GM21515 (cell line): ENCODE measurements around the gene CHPT1.
"Not testable (repeated sequence)": the region's sequence is repeated elsewhere in the genome, so short reads cannot be mapped to it uniquely, and the experiment has no call there.

Source experiments
- ATAC-seq: cut with Tn5 transposase; IDR thresholded peaks from one replicate; pipeline ENCODE4 v1.9.1; 2021; ENCODE audit not compliant: unreplicated experiment

The CHPT1 gene

GRCh38 chr12:101719566-101719965 lies 22.1 kb downstream of the CHPT1 start:
- ATAC-seq, result no peak

- ATAC-seq, result no peak
These were observed 22.7 kb downstream of the CHPT1 start for GRCh38 chr12:101720118-101720517.

DNA sequence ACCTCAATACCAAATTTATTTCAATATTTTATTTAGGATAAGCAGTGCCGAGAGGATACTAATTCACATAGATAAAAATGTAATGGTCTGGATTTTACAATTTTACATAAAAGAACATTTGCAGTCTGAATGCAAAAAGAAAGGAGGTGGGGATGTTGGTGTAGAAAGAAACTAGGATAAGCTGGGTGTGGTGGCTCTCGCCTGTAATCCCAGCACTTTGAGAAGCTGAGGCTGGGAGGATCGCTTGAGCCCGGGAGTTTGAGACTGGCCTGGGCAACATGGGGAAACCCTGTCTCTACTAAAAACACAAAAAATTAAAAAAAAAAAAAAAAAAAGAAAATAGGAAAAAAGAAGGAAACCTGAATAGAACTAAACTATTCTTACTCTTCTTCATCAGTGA lies 25.0 kb downstream of the CHPT1 start:
- no peak for ATAC-seq

- no peak for ATAC-seq
These were observed 29.7 kb downstream of the CHPT1 start for GRCh38 chr12:101727098-101727497.

- no peak for ATAC-seq
These were observed 32.4 kb downstream of the CHPT1 start for GRCh38 chr12:101729842-101730241.

DNA sequence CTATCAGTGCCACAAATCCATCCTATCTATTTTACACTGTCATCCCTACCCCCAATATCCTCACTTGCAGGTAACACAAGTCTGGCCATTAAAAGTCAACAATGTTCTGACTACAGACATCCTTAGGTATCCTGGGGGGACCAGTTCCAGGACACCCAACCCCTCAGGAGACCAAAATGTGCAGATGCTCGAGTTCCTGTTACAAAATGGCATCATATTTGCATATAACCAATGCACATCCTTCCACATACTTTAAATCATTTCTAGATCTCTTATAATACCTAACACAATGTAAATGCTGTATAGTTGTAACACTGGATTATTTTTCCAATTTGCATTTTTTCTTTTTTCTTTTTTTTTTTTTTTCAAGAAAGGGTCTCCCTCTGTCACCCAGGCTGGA lies 34.9 kb downstream of the CHPT1 start:
- ATAC-seq, result no peak

DNA sequence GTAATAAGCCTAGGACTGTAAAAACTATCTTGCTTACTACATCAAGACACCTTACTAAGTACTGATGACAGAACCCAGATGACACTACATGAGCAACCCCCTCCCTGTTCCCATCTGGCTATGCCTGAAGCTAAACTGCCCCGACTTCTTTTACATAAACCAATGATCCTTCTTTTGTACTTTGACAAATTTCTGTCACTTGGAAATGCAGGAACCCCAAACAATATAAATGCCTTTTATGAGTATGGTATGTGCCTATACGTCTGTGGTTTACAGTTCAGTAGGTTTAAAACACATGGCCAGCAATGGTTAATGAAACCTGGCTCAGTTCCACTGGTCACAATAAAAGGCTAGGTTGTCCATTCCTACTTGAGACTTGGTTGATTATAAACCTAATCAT lies 35.7 kb downstream of the CHPT1 start:
- no peak for ATAC-seq

DNA sequence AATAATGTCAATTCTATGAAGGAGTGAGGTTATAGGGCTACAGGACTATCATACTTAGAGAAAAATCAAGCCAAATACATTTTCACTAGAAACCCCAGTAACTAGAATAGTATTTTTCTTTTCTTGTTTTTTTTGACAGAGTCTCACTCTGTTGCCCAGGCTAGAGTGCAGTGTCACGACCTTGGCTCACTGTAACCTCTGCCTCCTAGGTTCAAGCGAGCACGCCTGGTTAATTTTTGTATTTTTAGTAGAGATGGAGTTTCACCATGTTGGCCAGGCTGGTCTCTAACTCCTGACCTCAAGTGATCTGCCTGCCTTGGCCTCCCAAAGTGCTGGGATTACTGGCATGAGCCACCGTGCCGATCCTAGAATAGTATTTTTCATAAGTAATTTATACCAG lies 37.0 kb downstream of the CHPT1 start:
- ATAC-seq, result not testable (repeated sequence)

DNA sequence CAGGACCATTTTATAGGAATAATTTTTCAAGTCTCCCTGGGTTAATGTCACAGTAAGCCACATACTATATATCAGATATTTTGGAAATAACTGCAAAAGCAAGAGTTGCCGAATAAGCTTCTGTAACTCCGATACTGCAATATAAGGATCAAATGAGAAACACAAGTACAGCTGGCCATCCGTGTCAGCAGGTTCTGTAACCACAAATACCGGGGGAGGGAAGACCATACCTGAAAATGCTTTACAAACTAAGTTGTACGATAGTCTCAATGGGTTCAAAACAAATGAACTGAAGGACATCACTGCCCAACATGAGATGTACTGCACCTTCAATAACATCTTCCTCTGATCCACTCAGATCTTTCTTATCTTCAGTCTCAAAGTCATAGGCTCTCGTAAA lies 40.0 kb downstream of the CHPT1 start:
- no peak for ATAC-seq

GRCh38 chr12:101738920-101739665 lies 41.7 kb downstream of the CHPT1 start, which contains the start of gene SYCP3:
SYCP3 (minus strand) TSS chr12:101739462; CDS start chr12:101737935, 1,527 bp downstream.
- ATAC-seq, result no peak

GRCh38 chr12:101740566-101740965 lies 43.1 kb downstream of the CHPT1 start:
- ATAC-seq, result no peak

GRCh38 chr12:101740980-101741379 lies 43.5 kb downstream of the CHPT1 start:
- no peak for ATAC-seq

DNA sequence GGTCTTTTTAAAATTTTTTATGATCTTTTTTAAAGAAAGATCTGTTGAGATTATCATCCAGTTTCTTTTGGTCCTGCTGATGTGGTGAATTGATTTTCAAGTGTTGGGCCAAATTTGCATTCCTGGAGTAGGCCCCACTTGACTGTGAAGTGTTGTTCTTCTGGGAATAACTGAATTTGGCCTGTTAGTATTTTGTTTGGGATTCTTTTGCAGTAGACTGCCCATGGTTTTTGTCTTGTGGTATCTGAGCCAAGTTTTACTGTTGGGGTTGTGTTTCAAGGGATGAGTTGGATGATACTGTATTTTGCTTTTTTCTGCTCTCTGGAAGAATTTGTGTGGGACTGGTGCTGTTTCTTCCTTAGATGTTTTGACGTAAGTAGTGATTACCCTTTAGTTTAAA lies 45.8 kb downstream of the CHPT1 start:
- no peak for ATAC-seq

DNA sequence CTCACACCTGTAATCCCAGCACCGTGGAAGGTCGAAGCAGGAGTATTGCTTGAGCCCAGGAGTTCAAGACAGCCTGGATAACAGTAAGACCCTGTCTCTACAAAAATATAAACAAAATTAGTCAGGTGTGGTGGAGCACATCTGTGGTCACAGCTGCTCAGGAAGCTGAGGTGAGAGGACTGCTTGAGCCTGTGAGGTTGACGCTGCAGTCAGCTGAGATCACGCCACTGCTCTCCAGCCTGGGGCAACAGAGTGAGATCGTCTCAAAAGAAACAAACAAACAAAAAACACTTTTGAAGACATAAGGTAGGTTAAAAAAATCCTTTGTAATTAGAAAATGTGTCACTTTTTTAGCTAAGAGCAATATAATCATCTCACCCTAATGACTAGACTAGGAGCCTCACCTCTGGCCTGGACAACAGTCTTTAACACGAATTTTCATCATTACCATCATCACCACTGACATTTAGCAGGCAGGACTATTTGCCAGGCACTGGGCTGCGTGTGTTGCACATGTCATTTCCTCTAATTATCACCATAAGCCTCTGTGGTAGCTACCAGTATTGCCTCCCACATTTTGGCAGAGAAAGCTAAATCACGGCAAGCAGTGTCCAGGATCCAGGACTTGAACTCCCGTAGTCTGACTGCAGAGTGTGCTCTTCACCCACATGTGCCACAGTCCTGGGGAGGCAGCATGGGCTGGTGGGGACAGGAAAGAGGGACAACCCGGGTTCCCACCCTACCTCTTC lies 46.5 kb downstream of the CHPT1 start:
- ATAC-seq, result peak; percentile 97

GRCh38 chr12:101745481-101745880 lies 48.0 kb downstream of the CHPT1 start:
- ATAC-seq, result no peak

GRCh38 chr12:101746196-101746595 lies 48.8 kb downstream of the CHPT1 start:
- ATAC-seq, result no peak

- ATAC-seq, result no peak
These were observed 49.2 kb downstream of the CHPT1 start for GRCh38 chr12:101746661-101747060.

DNA sequence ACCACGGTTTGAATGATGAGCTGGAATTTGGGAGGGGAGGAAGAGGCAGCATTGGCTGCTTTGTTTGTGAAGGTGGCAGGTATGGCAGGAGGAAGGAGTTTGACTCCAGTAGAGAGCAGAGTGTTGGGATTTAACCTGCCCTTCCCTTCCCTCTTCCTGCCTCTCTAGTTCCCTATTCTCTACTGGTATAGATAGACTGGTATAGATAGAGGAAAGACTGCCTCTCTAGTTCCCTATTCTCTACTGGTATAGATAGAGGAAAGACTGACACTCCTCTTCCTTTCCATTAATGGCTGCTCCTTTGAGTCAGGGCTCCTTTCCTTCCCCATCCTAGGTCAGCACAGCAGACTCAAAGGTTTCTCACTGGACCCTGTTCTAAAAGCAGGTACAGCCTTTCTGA lies 50.3 kb downstream of the CHPT1 start:
- no peak for ATAC-seq

GRCh38 chr12:101748907-101749306 lies 51.5 kb downstream of the CHPT1 start:
- no peak for ATAC-seq

- no peak for ATAC-seq
These were observed 52.2 kb downstream of the CHPT1 start for GRCh38 chr12:101749657-101750056.

GRCh38 chr12:101750152-101750551 lies 52.7 kb downstream of the CHPT1 start:
- ATAC-seq, result no peak

DNA sequence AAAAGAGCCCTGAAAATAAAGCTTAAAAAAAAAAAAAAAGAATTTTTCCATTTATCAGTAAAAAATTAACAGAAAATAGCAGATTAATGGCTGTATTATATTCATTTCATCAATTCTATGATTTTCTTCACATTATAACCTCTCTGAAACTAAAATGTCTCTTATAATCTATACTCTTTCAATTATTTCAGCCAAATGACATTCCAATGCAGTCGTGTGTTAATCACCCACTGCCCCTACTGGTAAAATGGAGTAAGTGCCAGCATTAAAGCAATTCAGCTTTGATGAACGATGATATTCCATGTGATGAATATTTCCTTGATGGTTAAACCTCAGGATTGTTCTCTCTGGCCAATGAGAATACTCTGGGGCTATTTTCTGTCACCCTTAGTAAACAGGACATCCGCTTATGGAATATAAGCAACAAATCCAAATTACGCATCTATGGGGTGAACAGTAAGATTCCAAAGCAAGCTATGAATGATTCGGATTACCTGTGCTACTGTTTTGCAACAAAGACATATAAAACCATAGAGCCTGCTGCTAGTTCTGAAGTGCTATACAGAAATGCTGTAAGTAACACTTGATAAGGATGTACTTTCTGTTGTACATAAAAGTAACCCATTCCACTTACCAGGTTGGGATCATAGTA lies 62.1 kb downstream of the CHPT1 start:
- ATAC-seq, result no peak
